ENCODE results near the gene PLXNA1.

DNA sequence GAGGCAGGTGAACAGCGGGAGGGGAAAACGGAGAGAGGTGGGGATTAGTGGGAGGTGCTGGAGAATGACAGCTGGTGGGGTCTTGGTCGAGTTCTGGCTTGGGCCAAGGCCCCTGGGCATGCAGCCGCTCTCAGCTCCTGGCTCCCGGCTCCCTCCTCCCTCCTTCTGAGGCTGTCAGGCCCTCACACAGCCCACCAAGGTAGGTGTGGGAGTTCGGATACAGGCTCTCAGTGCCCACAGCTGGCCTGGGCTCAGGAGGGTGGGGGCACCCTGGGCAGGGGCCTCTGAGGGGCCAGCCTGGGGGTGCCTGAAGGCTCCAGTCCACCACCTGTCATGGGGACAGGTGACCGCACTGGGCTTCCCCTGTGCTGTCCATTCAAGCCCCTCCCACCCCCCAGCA lies 39.9 kb downstream of the PLXNA1 start:
- TF ChIP-seq, protein P1, sequence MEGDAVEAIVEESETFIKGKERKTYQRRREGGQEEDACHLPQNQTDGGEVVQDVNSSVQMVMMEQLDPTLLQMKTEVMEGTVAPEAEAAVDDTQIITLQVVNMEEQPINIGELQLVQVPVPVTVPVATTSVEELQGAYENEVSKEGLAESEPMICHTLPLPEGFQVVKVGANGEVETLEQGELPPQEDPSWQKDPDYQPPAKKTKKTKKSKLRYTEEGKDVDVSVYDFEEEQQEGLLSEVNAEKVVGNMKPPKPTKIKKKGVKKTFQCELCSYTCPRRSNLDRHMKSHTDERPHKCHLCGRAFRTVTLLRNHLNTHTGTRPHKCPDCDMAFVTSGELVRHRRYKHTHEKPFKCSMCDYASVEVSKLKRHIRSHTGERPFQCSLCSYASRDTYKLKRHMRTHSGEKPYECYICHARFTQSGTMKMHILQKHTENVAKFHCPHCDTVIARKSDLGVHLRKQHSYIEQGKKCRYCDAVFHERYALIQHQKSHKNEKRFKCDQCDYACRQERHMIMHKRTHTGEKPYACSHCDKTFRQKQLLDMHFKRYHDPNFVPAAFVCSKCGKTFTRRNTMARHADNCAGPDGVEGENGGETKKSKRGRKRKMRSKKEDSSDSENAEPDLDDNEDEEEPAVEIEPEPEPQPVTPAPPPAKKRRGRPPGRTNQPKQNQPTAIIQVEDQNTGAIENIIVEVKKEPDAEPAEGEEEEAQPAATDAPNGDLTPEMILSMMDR (IDR thresholded peaks at IDR 0.05; ENCODE audit: insufficient read depth, low read depth, low read length): no peak
- TF ChIP-seq EZH2 (IDR thresholded peaks at IDR 0.05; ENCODE audit: insufficient read depth, low read length): no peak

Measured in astrocyte (in vitro differentiated cells and primary cell).